Activated CD8-positive, alpha-beta memory T cell treated with anti-CD3 and anti-CD28 coated beads, Interleukin-2, amount 50 U/mL, for 4 hours (primary cell): ENCODE measurements around the gene TIMM10B.

ENCODE experiments used
- DNase-seq: peaks from one replicate; pipeline ENCODE4 v3.0.0-alpha.2; 2020

The TIMM10B gene, protein sequence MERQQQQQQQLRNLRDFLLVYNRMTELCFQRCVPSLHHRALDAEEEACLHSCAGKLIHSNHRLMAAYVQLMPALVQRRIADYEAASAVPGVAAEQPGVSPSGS

DNA sequence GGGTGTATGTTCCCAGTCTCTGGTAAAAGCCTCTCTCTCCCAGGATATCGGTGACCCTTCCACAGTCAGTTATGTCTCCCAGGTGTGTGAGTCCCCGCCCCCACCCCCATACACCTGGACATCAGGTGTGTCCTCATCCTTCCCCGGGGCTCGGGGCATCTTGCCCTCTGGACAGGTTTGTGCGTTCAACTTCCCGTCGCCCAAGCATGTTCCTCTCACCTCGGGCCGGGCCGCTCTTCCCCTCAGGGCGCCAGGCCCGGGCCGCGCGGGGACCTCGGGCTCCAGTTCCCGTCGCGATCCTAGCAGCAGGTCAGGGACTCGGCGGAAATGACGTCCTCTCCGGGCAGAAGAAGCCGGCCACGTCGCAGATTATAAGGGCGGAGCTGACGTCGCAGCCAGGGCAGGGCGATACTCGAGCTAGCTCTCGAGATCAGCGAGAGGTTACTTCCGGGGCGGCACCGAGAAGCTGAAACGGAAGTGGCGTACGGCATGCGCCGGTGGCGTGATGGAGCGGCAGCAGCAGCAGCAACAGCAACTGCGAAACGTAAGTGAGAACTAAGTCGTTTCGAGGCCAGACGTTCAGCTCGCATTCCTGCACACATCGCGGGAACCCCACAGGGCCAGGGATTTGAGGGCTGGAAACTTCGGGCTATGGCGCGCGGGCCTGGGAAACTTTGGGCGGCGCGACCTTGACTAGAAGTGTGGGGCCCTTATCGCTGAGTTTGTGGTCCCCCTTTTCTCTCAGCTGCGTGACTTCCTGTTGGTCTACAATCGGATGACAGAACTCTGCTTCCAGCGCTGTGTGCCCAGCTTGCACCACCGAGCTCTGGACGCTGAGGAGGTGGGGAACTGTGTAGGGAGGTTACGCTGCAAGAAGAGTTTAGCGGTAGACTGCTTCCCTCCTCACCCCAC is at the start of gene TIMM10B, which contains the start of gene ARFIP2:
TSS of gene TIMM10B (plus strand) at position 490 of the 912 bp plus-strand sequence. CDS start at position 506, 16 bp downstream.
TSS of gene ARFIP2 (minus strand) at position 320 of the 912 bp plus-strand sequence. CDS start 910 bp downstream, outside the sequence.
- peak; percentile 96 for DNase-seq

DNA sequence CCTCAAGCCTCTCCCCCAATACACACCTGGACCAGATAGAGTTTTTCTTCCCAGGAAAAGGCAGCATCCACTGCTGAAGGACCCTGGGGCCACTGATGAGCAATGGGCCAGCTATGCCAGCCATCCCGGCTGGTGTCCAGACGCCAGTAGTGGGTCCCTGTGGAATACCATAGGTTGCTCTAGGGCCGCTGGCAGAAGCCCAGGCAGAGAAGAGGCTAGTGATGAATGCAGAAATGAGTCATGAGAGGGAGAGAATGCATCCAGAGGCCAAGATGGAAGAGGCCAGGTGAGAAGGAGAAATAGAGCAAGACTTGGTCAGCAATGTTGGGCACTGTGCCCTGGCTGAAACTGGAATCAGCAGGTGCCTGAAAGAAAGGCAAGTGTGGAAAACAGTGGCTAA is 49.4 kb upstream of the TIMM10B start:
- no peak for DNase-seq

DNA sequence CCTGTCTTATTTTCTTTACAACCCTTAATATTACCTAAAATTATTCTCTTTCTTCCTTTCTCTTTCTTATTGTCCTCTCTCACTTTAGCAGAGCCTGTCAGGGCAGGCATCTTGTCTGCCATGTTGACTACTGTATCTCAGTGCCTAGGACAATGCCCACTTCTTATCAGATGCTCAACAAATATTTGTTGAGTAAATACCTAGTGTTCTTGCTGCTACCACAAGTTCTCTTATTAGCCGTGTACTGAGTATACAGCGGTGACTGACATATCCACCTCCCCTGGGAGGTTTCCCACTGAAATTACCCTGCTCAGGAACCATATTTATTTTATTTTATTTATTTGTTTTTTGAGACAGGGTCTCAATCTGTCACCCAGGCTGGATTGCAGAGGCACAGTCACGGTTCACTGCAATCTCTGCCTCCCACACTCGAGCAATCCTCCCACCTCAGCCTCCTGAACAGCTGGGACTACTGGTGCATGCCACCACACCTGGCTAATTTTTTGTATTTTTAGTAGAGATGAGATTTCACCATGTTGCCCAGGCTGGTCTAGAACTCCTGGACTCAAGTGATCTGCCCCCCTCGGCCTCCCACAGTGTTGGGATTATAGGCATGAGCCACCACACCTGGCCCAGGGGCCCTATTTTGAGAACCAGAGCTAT is 47.2 kb upstream of the TIMM10B start:
- no peak for DNase-seq

DNA sequence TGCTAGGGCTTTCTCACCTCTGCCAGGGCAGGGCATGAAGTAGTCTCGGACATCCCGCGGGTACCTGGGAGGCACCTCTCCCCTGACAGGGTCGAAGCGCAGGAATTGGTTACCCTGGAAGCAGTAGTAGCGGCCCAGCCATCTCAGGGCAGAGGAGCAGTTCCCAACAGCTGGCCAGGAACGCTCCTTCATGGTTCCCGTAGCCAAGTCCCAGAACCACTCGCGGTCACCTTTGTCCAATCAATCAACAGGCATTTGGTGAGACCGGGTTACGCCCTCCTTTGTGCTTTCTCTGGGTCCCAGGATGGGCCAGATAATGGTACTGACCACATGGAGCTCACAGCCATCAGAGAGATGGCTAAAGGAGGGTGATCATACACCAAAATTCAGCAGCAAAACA is 43.9 kb upstream of the TIMM10B start:
- no peak for DNase-seq

DNA sequence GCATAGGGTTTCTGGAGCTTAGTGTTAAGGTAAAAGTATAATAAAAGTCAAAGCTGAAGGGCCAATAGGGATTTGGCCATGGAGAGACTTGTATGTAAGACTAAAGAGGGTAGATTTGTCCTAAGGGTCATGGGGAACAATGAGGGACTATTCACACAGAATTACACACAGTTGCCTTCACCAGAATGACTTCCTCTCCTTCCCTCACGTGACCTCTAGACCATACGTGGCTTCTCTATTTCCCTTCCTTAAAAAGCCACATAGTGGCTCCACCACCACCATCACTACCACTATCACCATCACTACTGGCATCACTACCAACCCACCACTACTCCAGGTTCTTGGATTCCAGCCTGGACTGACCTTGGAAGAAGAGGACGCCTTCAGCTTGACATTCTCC is 43.3 kb upstream of the TIMM10B start:
- DNase-seq = no peak

DNA sequence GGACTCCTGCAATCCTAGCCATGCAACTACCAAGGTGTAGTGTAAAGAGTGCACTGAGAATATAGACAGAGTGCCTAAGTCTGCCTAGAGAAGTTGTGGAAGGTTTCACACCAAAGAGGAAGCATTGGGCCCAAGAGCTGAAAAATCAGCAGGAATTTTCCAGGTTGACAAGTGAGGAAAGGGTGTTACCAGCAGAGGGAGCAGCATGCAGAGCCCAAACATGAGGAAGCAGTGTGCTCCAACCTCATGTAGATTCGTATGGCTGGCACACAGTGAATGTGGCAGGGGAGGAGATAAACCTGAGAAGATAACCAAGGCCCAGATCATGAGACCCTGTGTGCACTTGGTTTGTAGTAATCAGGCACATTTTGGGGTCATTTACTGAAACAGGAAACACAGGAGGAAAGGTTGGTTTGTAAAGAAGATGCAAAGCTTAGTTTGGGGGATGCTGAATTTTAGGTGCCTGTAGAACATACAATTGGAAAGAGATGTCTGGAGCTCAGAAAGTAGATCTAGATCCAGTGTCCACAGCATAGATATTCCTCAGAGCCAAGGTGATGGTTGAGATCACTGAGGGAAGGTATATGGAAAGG is 42.2 kb upstream of the TIMM10B start:
- DNase-seq = peak; percentile 29

DNA sequence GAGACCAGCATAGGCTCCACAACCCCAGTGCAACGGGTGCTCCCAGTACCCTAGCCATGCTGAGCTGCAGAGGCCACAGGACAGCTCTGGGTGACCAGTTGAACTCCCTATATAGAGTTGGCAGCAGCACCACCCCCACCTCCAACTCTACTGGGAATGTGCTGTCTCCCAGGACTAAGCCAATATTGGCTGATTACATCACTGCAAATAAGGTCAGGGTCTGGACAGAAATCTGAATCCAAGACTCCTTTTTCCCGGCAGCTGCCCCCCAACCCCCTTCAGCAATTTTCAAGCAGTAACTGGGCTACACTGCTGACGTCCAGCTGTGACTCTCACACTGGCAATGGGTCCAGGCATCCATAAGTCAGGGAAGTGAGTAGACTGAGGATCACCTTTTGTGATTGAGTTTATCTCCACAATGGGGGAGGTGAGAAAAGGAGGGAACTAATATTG is 40.4 kb upstream of the TIMM10B start, which contains the start of gene HPX:
TSS of gene HPX (minus strand) at position 82 of the 453 bp plus-strand sequence. CDS start at position 58, 24 bp downstream.
- DNase-seq = no peak

DNA sequence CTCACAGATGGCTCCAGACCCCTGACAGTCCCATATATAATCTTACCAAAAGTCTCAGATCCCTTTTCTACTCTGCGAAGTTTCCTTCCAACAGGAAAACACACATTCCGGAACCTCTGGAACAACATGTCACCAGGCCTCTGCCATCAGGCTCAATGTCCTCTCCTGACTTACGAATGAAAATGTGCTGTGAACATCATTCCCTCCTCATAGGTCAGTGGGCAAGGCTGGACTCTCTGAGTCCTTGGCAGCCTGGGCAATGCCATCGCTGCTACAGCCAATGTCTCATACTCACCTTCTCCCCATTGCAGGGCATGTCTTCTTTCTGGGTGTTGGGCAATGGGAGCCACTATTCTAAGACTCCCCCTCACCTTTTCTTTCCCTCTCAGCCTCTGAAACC is 38.9 kb upstream of the TIMM10B start:
- no peak for DNase-seq

DNA sequence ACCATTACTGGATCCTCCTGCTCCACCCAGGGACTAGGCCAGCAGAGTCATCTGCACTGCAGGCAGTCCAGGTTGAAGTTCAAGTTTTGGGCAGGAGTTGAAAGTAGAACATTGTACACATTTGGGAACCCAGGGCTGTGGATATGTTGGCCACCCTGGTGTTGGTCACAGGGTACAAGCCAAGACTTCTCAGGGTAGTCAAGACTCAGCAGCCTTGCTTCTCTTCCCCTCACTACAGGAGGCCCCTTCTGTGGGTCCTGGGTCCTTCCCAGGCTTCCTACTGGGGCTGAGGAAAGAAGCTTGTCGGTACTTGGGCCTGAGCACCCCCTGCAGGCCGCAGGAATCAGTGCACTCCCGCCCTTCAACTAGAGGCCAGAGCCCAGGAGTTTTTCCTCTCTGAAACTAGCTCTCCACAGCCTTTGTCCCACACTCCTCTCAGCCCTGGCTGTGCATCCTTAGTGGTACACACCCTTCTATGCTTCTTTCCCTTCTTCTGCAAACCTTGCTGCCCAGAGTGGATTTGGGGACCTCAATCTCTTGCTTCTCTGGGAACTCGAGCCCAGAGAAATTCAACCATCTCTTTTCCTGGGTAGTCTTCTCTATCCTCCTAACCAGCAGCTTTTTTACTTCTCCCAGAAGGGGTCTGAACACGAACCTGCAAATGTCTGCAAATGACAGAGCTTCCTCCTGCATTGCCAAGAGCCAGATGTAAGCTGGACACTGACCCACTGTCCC is 37.9 kb upstream of the TIMM10B start:
- peak; percentile 63 for DNase-seq

DNA sequence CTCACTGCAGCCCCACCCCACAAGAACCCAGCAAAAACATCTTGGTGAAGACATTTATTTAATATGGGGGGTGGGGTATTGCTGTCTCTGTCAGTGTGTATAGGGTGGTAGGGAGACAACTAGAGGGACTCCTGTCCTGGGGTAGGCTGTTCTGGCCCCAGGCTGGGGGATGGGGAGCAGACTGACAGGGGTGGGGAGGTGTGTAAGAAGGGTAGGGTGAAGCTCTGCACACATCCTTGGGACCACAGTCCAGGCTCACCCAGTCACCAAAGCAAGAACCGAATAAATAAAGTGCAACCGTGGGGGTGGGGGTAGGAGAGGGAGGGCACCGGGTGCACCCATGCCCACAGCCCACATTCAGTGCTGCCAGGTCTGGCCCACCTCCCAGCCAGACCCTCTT is 32.7 kb upstream of the TIMM10B start:
- DNase-seq = no peak

DNA sequence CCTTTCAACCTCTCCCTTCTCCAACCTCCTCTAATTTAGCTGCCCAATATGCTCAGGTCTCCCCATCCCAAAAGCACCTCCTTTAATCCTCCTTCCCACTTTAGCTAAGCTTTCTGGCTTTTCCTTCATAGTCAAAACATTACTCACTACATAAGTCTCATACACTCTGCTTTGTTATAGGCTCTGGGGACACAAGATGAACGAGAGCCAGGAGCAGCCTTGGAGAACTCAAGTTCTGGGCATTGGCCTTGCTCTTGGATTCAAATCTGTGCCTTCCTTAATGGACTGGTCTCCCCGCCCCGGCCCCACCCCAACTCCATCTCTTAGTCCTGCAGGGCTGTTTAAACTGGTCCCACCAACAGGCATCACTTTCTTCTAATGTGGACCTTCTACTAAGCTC is 29.1 kb upstream of the TIMM10B start:
- no peak for DNase-seq

DNA sequence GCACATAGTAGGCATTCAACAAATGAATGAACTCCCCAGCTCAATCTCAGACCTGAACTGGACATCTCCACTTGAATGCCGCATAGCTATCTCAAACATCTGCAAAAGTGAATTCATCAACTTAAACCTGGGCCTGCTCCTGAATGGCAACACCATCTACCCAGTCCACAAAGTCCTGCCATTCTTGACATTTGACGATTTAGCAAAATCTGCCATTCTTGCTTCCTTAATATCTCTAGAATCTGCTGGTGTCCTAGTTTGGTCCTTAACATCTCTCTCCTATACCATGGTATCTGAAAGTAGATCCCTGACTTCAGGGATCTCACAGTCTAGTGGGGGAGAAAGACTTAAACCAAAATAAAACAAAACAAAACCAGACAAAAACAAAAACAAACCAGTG is 28.1 kb upstream of the TIMM10B start:
- DNase-seq = no peak

DNA sequence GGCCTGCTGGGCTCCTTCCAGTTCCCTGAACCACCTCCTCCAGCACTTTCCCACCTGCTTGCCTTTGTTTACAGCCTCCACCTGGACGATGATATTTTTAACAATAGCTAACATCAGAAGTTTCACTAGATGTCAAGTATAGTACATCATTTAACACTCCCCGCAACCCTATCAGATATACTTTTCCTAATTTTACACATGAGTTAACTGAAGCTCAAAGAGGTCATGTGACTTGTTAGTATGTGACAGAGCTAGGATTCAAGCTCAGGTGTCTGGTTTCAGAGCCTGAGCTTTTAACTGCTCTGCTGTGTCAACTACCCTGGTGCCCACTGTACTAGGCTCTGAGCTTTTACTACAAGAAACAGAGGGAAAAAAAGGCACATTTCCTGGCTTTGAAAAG is 26.2 kb upstream of the TIMM10B start:
- no peak for DNase-seq

DNA sequence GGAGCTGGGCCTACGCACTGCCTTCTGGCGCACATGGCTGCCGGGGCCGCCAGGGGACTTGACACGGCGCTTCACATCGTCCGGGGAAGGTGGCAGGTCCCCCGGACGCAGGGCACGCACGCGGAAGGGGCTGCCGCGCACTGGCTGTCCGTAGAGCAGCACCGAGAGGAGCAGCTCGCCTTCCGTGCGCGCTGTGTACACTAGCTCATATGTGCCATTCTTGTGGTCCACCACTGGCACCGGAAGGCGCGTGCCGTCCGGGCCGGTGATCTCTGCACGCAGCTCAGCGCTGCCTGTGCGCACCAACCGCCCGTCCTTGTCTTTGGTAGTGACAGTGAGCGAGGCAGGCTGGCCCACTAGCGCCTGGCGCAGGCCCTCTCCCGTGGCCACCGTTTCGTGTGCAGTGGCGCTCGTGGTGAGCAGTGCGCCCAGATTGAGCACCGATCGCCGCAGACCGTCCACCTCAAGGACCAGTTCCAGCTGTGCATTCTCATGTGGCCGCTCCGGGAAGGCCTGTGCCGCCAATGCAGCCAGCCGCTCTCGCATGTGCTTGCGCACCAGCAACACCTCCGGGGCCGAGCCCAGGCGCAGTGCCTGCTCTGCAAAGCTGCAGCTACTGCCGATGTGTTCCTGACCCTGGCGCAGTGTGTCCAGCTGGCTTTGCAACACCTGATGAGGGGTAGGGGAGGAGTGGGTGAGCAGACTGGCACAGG is 24.8 kb upstream of the TIMM10B start:
- DNase-seq = no peak

DNA sequence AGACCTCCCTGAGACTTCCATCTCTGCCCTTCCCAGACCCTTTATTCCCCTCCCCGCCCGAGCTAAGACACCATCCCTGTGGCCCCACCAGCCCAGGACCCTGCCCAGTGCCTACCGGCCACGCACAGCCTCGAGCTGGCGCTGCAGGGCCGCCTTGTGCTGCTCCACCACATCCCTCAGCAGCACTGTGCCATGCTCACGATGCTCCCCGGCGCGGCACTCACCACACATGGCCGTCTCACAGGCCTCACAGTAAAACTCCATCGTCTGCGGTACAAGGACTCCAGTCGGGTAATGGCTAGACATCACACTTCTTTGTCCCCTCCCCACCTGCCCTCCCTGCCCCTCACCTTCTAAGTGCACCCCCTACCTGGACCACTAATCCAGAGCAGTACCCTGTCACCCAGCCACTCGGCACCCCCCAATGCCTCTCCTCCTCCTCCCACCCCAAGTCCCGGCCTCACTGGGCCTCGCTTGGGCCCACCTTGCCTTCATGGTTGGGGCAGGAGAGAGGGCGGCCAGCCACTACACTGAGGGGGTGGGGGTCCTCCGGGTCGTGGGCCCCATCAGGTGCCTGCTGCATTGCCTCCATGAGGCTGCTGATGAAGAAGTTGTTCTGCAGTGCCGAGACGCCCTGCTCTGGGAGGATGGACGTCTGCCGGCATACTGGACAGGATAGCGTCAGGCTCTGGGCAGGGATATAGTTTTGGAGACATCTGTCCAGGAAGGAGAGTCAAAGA is 23.6 kb upstream of the TIMM10B start:
- DNase-seq = no peak

DNA sequence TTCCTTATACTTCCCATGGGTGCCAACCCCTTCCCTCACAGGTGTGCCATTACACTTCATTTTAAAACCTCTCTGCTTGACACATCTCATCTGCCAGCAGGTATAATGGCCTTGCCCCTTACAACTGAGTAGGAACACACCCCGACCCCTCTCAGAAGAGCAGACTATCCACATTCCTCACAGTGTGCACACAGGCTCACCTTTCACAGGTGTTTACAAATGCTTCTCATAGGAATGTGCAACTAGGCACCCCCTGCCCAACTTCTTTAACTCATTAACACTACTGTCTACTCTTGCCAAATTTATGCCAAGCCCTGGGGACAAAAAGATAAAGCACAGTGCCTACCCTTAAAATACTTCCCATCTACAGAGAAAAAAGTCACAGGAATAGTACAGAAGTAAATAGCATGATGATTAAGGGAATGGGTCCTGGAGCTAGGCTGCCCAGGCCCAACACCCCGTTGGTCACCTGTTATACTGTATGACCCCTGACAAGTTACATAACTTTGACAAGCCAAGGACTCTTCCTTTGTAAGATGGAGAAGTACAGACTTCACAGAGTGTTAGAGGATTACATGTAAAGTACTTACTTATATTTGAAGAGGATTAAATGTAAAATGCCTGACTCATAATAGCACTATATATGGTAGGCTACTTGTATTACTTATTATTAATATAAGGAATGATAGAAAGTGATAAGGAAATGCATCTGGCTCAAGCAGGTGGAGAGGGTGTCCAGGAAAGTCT is 22.8 kb upstream of the TIMM10B start:
- DNase-seq = no peak

DNA sequence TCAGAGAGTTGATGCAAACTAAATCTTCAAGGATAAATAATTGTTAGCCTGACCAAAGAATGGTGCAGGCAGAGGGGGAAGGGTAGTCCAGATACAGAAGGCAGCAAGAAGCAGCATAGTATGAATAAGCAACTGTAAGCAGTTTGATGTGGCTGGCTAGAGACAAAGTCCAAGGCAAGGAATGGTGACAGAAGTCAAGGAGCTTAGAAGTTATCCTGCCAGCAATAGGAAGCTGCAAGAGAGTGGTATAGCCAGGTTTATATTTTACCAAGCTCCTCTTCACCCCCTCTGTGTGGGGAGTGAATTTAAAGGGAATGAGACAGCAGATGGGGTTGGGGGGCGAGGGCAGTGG is 22.2 kb upstream of the TIMM10B start:
- DNase-seq = no peak

DNA sequence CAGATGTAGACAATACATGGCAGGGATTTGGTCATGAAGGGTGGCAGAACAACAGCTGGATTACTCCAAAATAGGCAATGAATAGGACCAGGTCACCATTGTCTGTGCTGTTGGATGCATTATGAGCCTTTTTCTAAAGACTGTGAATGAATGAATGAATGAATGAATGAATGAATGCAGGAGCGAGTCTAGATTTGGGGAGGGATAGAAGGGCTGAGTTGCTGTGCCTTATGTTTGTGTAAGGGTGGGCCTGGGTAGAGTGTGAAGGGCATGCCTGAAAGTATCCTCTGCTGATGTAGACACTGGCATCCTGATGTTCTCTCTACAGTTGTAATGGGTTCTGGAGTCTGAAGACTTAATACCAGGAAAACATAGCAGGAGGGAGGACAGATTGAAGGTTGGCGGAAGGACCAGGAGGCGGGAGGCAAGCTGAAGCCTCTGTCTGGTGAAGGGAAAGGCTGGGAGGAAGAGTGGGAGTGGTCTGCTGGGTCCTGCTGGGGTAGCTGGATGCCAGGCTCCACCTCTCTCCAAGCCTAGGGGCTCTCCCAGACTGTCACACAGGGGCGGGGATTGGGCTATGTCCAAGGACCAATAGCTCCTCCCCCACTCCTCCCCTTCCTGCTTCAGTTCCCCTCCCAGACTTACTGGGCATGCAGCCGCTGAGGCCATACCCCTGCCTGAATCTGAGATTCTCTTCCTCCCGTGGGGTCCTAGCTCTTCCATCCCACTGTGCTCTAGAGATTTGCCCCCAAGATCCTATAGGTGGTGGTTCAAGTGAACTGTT is 12.4 kb upstream of the TIMM10B start:
- no peak for DNase-seq

DNA sequence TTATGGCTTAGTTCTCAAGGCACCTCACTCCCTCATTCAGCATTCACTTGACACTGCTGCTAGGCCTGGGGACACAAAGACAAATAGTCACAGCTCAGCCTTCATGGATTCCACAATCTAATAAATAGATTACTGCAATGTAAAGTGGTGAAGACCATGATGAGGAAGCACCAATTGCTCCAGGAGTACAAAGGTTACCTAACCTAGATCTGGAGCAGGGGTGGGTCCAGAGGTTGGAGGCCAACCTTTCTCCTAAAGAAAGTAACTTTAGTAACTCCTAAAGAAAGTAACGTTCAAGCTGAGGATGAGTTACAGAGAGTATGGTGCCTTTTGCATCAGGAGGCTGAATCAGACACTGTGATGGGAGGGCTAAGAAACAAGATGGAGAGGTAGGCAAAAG is 11.7 kb upstream of the TIMM10B start:
- DNase-seq = no peak

DNA sequence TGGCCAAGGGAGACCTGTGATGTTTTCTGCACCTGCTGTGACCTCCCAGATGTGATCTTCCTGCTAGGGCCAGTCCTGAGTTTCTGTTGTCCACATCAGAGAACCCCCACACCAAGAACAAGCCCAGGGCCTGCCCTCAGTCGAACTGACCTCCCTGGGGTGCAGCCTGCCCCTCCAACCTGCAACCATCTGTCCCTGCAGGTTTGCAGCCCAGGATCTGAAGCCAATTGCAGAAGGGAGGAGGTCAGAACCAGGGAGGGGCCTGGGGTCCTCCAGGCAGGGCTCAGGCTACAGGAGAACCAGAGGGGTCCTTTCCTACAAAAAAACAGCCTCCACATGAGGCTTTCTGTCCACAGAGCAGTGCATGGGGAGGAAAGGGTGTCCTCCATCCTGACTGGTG is 8.4 kb upstream of the TIMM10B start:
- no peak for DNase-seq
